Central memory CD4-positive, alpha-beta T cell (primary cell): ENCODE measurements around the gene FAM171A2.
"Not testable (repeated sequence)": the region's sequence is repeated elsewhere in the genome, so short reads cannot be mapped to it uniquely, and the experiment has no call there.

Source experiments
- DNase-seq: peaks from one replicate; pipeline ENCODE4 v3.0.0; 2022
- total RNA-seq, 3 experiments: gene quantifications; one replicate each; lab custom pipeline; 2026; lab: John Stamatoyannopoulos, UW

The FAM171A2 gene
- total RNA-seq, result 0.14 to 0.54 (median 0.19) reads per million in 3 experiments

- peak; percentile 63 for DNase-seq
Measured at GRCh38 chr17:44363613-44364159, at the start of gene FAM171A2. Gene FAM171A2 (minus strand): TSS chr17:44363853. CDS start chr17:44363714, 139 bp downstream.

- no peak for DNase-seq
Measured at GRCh38 chr17:44409309-44410028, 45.8 kb upstream of the FAM171A2 start.

- no peak for DNase-seq
Measured at GRCh38 chr17:44408786-44409185, 45.1 kb upstream of the FAM171A2 start.

- no peak for DNase-seq
Measured at GRCh38 chr17:44402564-44403172, 39.0 kb upstream of the FAM171A2 start.

- DNase-seq, result no peak
Measured at GRCh38 chr17:44400226-44400847, 36.7 kb upstream of the FAM171A2 start.

GRCh38 chr17:44398692-44399691, 35.3 kb upstream of the FAM171A2 start:
- no peak for DNase-seq

- DNase-seq, result no peak
Measured at GRCh38 chr17:44397479-44398440, 34.1 kb upstream of the FAM171A2 start.

- DNase-seq, result no peak
Measured at GRCh38 chr17:44396946-44397345, 33.3 kb upstream of the FAM171A2 start.

GRCh38 chr17:44394833-44395232, 31.2 kb upstream of the FAM171A2 start:
- DNase-seq, result no peak

- DNase-seq, result not testable (repeated sequence)
Measured at GRCh38 chr17:44394112-44394511, 30.5 kb upstream of the FAM171A2 start.

GRCh38 chr17:44390250-44390870, 26.7 kb upstream of the FAM171A2 start:
- no peak for DNase-seq

GRCh38 chr17:44389723-44390202, 26.1 kb upstream of the FAM171A2 start:
- DNase-seq, result no peak

GRCh38 chr17:44389281-44389680, 25.6 kb upstream of the FAM171A2 start, which contains the start of gene ITGA2B:
Gene ITGA2B (minus strand): TSS chr17:44389649. CDS start chr17:44389473, 176 bp downstream.
- DNase-seq, result no peak

- DNase-seq, result no peak
Measured at GRCh38 chr17:44387804-44388203, 24.2 kb upstream of the FAM171A2 start.

- no peak for DNase-seq
Measured at GRCh38 chr17:44386182-44386525, 22.5 kb upstream of the FAM171A2 start.

- DNase-seq, result peak; percentile 72
Measured at GRCh38 chr17:44385287-44386181, 21.9 kb upstream of the FAM171A2 start.

GRCh38 chr17:44384823-44385286, 21.2 kb upstream of the FAM171A2 start:
- DNase-seq, result no peak

GRCh38 chr17:44384281-44384822, 20.7 kb upstream of the FAM171A2 start:
- DNase-seq, result no peak

GRCh38 chr17:44383861-44384260, 20.2 kb upstream of the FAM171A2 start:
- DNase-seq, result no peak
